ENCODE results near the gene C2orf15. TPM values are rescaled to one million over a fixed set of nuclear protein-coding genes. Genes with fewer than 3 reads are reported as not detected.
A peak's percentile ranks its signal among the peaks of the same experiment; 100 is the strongest.

The C2orf15 gene
- total RNA-seq, 2 experiments from 2014 or later: 0.25 to 1.3 TPM

DNA sequence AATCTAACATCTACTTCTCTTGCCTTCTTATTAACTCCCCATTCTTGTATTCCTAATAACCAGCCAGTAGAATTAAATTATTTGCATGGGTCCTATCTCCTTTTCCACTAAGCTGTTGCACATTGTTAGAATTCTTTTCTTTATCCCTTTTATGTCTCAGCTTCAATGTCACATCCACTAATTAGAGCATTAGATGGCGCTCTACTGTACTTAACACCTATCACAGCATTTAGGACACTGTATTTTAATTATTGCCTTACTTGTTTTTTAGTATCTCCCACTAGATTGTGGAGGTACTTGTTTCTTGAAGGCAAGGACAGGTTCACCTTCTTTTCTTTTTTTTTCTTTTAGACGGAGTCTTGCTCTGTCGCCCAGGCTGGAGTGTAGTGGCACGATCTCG lies 17.1 kb downstream of the C2orf15 start:
- POLR2A ChIA-PET: interaction anchor here (1.9 kb wide), 1 partner anchor 9 kb away, joined by 6 read pairs; no protein-coding TSS in a partner anchor
- no TSS peak for BruUV-seq (replicated peaks)
- intact Hi-C loops (cut with micrococcal nuclease; ENCODE audit: unreplicated experiment): loop anchor here (2.0 kb wide), 1 partner anchor 16 kb away; no protein-coding TSS in a partner anchor
- no peak overlapping the region for H3K4me2 ChIP-seq (ENCODE audit: low read length)
- H3K27ac ChIP-seq (ENCODE audit: low read depth, low read length, poor library complexity, severe bottlenecking): no peak overlapping the region
- peaks cover 23% of the 10 kb centered on the region for H3K36me3 ChIP-seq (ENCODE audit: insufficient read depth, low read length)
- no peak overlapping the region for H2AFZ ChIP-seq (ENCODE audit: low read length)
- peaks cover 8% of the 10 kb centered on the region; the same call in 1 of the 2 replicates for H3K79me2 ChIP-seq (ENCODE audit: insufficient read depth, low read depth, low read length)
- TF ChIP-seq CTCF (conservative IDR thresholded peaks at IDR 0.05; ENCODE audit: low read length) (peak; percentile 65), EZH2phosphoT487 (IDR thresholded peaks at IDR 0.05; ENCODE audit: borderline replicate concordance, low read depth, low read length) (no peak)
- no peak for DNase-seq (ENCODE audit: low spot score)
- no peaks in the 10 kb centered on the region for H4K20me1 ChIP-seq (ENCODE audit: insufficient read depth, low read length)
- H3K4me3 ChIP-seq (ENCODE audit: low read depth, low read length, poor library complexity, severe bottlenecking): no peak overlapping the region
- H3K9me2 ChIP-seq (ENCODE audit: insufficient read depth, low read length): no peaks in the 10 kb centered on the region
- no peaks in the 10 kb centered on the region for H3K9me3 ChIP-seq (ENCODE audit: low read length)
- H3K4me1 ChIP-seq (ENCODE audit: insufficient read depth, low read length, poor library complexity, severe bottlenecking): peaks cover 21% of the 10 kb centered on the region
- CTCF ChIA-PET (ENCODE audit: unreplicated experiment): no interaction called here

DNA sequence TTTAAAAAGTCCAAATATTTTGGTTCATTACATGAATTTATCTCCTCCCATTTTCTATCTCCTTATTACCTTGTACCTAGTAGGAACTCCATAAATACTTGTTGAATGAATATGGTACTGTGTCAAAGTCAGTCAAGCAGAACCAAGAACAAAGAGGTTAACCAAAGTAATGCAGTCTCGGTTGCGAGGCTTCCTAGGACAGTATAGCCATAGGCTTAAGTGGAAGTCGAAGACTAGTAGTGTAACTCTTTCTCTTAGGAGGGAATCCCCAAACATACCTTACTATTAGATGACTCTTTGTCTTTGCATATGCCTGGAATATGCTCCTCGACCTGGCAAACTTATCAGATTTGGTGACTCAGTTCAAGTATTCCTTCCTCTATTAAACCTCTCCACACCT lies 18.1 kb downstream of the C2orf15 start:
- no peaks in the 10 kb centered on the region for H3K9me3 ChIP-seq (ENCODE audit: low read length)
- BruUV-seq (replicated peaks): no TSS peak
- POLR2A ChIA-PET: no interaction called here

More for the DNA sequence above, 18.1 kb downstream of the C2orf15 start:
- no peak overlapping the region for H3K27ac ChIP-seq (ENCODE audit: low read depth, low read length, poor library complexity, severe bottlenecking)
- CTCF ChIA-PET (ENCODE audit: unreplicated experiment): no interaction called here
- H3K4me3 ChIP-seq (ENCODE audit: low read depth, low read length, poor library complexity, severe bottlenecking): no peak overlapping the region
- no peak overlapping the region for H2AFZ ChIP-seq (ENCODE audit: low read length)
- H3K9me2 ChIP-seq (ENCODE audit: insufficient read depth, low read length): no peaks in the 10 kb centered on the region
- no peak overlapping the region for H3K4me2 ChIP-seq (ENCODE audit: low read length)
- H3K4me1 ChIP-seq (ENCODE audit: insufficient read depth, low read length, poor library complexity, severe bottlenecking): peaks cover 13% of the 10 kb centered on the region
- no peaks in the 10 kb centered on the region for H4K20me1 ChIP-seq (ENCODE audit: insufficient read depth, low read length)
- H3K79me2 ChIP-seq (ENCODE audit: insufficient read depth, low read depth, low read length): peaks cover 8% of the 10 kb centered on the region; the same call in 1 of the 2 replicates
- TF ChIP-seq CTCF (conservative IDR thresholded peaks at IDR 0.05; ENCODE audit: low read length) (no peak), EZH2phosphoT487 (IDR thresholded peaks at IDR 0.05; ENCODE audit: borderline replicate concordance, low read depth, low read length) (no peak)
- intact Hi-C loops (cut with micrococcal nuclease; ENCODE audit: unreplicated experiment): loop anchor here (2.0 kb wide), 1 partner anchor 15 kb away; no protein-coding TSS in a partner anchor
- H3K36me3 ChIP-seq (ENCODE audit: insufficient read depth, low read length): peaks cover 28% of the 10 kb centered on the region
- no peak for DNase-seq (ENCODE audit: low spot score)
